ENCODE measurements around the gene MTHFD2L.

Gene MTHFD2L

DNA sequence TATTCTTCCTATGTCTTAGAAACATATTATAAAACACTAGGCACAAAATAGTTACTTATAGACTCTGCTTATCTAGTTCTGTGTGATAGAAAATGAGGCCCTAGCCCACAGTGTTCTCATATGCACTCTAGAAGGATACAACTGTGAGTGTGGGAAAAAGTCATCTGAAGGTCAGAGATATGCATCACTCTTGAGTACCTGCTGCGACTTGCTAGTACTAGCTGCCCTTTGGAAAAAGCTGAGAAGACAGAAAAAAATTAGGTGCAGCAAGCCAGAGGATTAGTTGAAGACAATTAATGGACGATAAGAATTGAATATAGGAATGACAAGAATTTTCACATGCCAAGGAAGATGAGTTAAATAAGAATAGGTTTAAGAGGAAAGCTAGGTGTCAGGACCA is 61.3 kb downstream of the MTHFD2L start:
- no peaks in the 10 kb centered on the region for H3K36me3 ChIP-seq (ENCODE audit: control insufficient read depth in 1 of 2, insufficient read depth in 2 of 2, low read length in 2 of 2)
- no peak overlapping the region for H3K27ac ChIP-seq (ENCODE audit: low read length)
- H3K4me1 ChIP-seq (ENCODE audit: control insufficient read depth in 1 of 2, insufficient read depth in 2 of 2, low read length in 2 of 2), result no peaks in the 10 kb centered on the region
- H3K9me3 ChIP-seq (ENCODE audit: control insufficient read depth in 1 of 2, low read length in 2 of 2), result no peaks in the 10 kb centered on the region
- H3K27me3 ChIP-seq (ENCODE audit: low read depth, low read length), result no peaks in the 10 kb centered on the region
- H3K4me3 ChIP-seq (ENCODE audit: low read depth in 1 of 2, low read length in 2 of 2), result no peak overlapping the region

DNA sequence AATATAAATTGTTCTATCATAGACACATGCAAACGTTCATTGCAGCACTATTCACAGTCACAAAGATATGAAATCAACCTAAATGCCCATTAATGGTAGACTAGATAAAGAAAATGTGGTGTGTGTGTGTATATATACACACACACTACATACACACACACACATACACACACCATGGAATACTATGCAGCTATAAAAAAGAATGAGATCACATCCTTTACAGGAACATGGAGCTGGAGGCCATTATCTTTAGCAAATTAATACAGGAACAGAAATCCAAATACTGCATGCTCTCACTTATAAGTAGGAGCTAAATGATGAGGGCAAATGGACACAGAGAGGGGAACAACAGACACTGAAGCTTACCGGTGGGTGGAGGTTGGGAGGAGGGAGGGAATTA is 65.2 kb downstream of the MTHFD2L start:
- Histone ChIP-seq H3K4me3 (ENCODE audit: low read depth in 1 of 2, low read length in 2 of 2) (no peak overlapping the region), H3K27ac (ENCODE audit: low read length) (no peak overlapping the region), H3K27me3 (ENCODE audit: low read depth, low read length) (no peaks in the 10 kb centered on the region), H3K36me3 (ENCODE audit: control insufficient read depth in 1 of 2, insufficient read depth in 2 of 2, low read length in 2 of 2) (no peaks in the 10 kb centered on the region), H3K4me1 (ENCODE audit: control insufficient read depth in 1 of 2, insufficient read depth in 2 of 2, low read length in 2 of 2) (no peaks in the 10 kb centered on the region), H3K9me3 (ENCODE audit: control insufficient read depth in 1 of 2, low read length in 2 of 2) (no peaks in the 10 kb centered on the region)

DNA sequence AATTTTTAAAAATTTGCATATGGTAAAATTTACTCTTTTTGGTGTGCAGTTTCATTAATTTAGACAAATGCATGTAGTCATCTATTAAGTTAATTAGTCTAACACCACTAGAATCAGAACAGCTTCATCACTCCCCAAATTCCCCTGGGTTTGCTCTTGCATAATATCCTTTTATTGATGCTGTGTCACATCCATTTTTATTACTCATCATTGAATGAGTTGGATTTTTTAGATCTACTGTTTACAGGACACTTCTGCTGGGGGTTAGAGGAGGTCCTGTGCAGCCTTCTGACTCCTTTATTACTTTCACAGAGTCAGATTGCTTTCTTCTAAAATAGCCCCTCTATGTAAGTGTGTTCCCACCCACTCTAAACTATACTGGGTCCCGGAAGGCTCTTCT is 65.9 kb downstream of the MTHFD2L start:
- no peaks in the 10 kb centered on the region for H3K9me3 ChIP-seq (ENCODE audit: control insufficient read depth in 1 of 2, low read length in 2 of 2)
- H3K4me3 ChIP-seq (ENCODE audit: low read depth in 1 of 2, low read length in 2 of 2), result no peak overlapping the region
- no peak overlapping the region for H3K27ac ChIP-seq (ENCODE audit: low read length)
- H3K27me3 ChIP-seq (ENCODE audit: low read depth, low read length), result no peaks in the 10 kb centered on the region
- H3K4me1 ChIP-seq (ENCODE audit: control insufficient read depth in 1 of 2, insufficient read depth in 2 of 2, low read length in 2 of 2), result no peaks in the 10 kb centered on the region
- no peaks in the 10 kb centered on the region for H3K36me3 ChIP-seq (ENCODE audit: control insufficient read depth in 1 of 2, insufficient read depth in 2 of 2, low read length in 2 of 2)

DNA sequence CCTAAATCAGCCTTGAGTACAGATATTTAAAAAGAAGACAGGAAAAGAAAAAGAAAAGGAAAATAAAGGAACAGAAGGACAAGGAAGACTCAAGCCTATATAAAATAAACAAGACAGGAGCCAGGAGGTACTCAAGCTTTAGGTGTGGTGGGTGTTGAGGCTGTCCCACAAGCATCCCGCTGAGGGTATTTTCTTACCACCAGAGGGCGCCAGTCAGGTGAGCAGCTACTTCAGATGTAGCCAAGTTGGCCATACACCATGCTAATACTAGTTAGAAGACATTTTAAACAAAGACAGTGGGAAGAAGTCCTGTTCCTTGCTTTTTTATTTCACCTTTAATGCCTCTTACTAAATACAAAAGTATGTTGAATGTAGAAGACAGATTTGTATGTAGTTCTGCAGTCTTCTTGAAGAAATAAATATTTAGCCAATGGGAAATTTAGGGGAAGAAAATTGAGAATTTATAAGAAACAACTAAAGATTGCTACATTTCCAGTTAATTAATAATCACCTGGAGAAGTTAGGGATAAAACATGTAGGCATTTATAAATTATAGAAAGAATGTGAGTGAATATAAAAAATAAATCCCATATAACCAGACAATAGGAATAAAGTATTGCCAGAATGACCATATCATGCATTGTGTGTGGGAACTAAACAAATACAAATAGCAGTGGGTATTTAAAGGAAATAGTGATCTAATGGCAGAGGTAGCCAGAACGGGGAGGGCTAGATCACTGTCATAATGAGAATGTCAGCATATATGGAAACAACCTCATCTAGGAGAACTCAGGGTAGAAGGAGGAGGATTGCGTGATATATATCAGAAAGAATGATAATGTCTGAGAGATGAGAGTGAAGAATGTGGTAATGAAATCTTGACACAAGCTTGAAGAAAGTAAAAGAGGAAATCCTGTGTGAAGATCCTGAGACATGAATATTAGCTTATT is 71.0 kb downstream of the MTHFD2L start:
- Histone ChIP-seq H3K4me1 (ENCODE audit: control insufficient read depth in 1 of 2, insufficient read depth in 2 of 2, low read length in 2 of 2) (peaks cover 0 to 8% of the 10 kb centered on the region in 2 donors), H3K36me3 (ENCODE audit: control insufficient read depth in 1 of 2, insufficient read depth in 2 of 2, low read length in 2 of 2) (no peaks in the 10 kb centered on the region), H3K9me3 (ENCODE audit: control insufficient read depth in 1 of 2, low read length in 2 of 2) (no peaks in the 10 kb centered on the region), H3K4me3 (ENCODE audit: low read depth in 1 of 2, low read length in 2 of 2) (no peak overlapping the region), H3K27me3 (ENCODE audit: low read depth, low read length) (no peaks in the 10 kb centered on the region), H3K27ac (ENCODE audit: low read length) (no peak overlapping the region)

DNA sequence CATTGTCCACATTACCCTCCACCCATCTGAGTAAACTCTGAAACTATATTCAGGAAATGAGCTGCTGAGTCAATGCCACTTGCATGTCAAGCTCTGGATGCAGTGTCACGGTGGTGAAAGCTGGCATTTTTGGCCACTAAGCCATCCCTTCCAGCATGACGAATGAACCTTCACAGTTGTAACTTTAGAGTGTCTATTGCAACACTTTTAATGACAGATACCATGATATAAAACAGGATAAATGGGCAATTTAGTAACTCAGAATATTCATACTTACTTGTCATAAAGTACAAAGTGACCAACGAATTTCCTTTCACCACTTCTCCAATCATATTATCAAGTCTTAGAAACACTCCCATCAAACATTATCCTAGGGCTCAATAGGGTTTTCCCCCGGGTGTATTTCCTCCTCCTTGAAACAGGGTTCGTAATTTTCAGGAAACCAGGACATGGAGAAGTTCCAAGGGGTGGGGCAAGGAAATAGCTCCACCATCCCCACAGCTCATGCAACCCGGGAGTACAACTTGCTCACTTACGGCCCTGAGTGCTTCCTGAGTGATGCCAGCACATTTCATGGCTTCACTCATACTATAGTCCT is 73.1 kb downstream of the MTHFD2L start:
- no peaks in the 10 kb centered on the region for H3K27me3 ChIP-seq (ENCODE audit: low read depth, low read length)
- no peak overlapping the region for H3K27ac ChIP-seq (ENCODE audit: low read length)
- no peak overlapping the region for H3K4me3 ChIP-seq (ENCODE audit: low read depth in 1 of 2, low read length in 2 of 2)

DNA sequence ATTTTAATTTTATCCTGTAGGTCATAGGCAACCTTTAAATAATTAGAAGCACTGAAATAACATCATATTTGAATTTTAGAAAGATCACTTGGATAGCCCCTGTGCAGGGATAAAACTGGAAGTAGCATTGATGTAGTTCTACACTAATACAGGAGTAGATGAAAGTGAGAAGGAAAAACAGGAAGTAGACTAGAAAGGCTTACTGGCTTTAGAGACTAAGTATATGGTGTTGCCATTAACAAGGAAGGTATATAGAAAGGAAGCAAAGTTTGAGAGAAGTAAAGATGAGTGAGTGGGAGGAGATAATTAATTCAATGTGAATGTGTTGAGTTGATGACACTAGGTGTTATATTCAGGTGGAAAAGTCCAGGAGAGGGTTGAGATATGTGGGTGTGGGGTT is 77.2 kb downstream of the MTHFD2L start:
- Histone ChIP-seq H3K27ac (ENCODE audit: low read length) (no peak overlapping the region), H3K4me3 (ENCODE audit: low read depth in 1 of 2, low read length in 2 of 2) (no peak overlapping the region), H3K36me3 (ENCODE audit: control insufficient read depth in 1 of 2, insufficient read depth in 2 of 2, low read length in 2 of 2) (no peaks in the 10 kb centered on the region), H3K27me3 (ENCODE audit: low read depth, low read length) (no peaks in the 10 kb centered on the region), H3K4me1 (ENCODE audit: control insufficient read depth in 1 of 2, insufficient read depth in 2 of 2, low read length in 2 of 2) (peaks cover 0 to 8% of the 10 kb centered on the region in 2 donors), H3K9me3 (ENCODE audit: control insufficient read depth in 1 of 2, low read length in 2 of 2) (no peaks in the 10 kb centered on the region)

More for the DNA sequence above, 73.1 kb downstream of the MTHFD2L start:
- Histone ChIP-seq H3K9me3 (ENCODE audit: control insufficient read depth in 1 of 2, low read length in 2 of 2) (no peaks in the 10 kb centered on the region), H3K36me3 (ENCODE audit: control insufficient read depth in 1 of 2, insufficient read depth in 2 of 2, low read length in 2 of 2) (no peaks in the 10 kb centered on the region), H3K4me1 (ENCODE audit: control insufficient read depth in 1 of 2, insufficient read depth in 2 of 2, low read length in 2 of 2) (peaks cover 0 to 8% of the 10 kb centered on the region in 2 donors)

DNA sequence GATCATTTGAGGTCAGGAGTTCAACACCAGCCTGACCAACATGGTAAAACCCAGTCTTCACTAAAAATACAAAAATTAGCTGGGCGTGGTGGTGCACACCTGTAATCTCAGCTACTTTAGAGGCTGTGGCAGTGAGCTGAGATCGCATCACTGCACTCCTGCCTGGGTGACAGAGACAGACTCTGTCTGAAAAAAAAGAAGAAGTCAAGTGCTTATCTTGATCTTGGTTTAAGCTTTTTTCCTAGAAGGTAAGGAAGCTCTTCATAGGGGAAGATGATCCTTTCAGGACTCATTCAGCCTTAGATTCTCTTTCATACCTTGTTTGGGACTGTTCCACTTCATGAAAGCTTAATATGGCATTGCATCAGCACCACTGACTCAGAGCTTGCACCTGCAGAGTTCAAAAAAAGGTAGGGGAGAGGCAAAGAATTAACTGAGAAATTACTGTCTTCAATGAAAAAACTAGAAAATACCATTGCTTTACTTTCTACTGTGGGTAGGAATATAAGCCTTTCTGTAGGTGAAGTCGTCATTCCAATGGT is 79.6 kb downstream of the MTHFD2L start:
- Histone ChIP-seq H3K4me1 (ENCODE audit: control insufficient read depth in 1 of 2, insufficient read depth in 2 of 2, low read length in 2 of 2) (no peaks in the 10 kb centered on the region), H3K9me3 (ENCODE audit: control insufficient read depth in 1 of 2, low read length in 2 of 2) (no peaks in the 10 kb centered on the region)

DNA sequence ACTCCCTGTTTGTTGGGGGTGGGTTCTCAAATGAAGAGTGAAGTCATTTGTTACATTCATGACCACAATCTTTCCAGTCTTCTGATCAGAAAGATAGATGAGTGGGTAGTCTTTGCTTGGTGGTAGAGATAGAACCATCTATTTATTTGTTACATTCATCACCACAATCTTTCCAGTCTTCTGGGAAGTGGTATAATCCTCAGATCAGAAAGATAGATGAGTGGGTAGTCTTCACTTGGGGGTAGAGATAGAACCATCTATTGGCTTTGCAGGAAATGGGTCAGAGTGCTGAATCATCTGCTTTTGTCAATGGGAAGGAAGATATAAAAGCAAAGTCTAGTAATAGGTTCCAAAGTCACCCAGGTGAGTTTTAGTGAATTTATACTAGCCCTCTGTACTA is 86.1 kb downstream of the MTHFD2L start:
- H3K27me3 ChIP-seq (ENCODE audit: low read depth, low read length), result no peaks in the 10 kb centered on the region
- H3K4me3 ChIP-seq (ENCODE audit: low read depth in 1 of 2, low read length in 2 of 2), result no peak overlapping the region
- H3K36me3 ChIP-seq (ENCODE audit: control insufficient read depth in 1 of 2, insufficient read depth in 2 of 2, low read length in 2 of 2), result no peaks in the 10 kb centered on the region
- no peaks in the 10 kb centered on the region for H3K4me1 ChIP-seq (ENCODE audit: control insufficient read depth in 1 of 2, insufficient read depth in 2 of 2, low read length in 2 of 2)
- H3K9me3 ChIP-seq (ENCODE audit: control insufficient read depth in 1 of 2, low read length in 2 of 2), result no peaks in the 10 kb centered on the region
- H3K27ac ChIP-seq (ENCODE audit: low read length), result no peak overlapping the region

More for the DNA sequence above, 79.6 kb downstream of the MTHFD2L start:
- no peak overlapping the region for H3K27ac ChIP-seq (ENCODE audit: low read length)
- H3K4me3 ChIP-seq (ENCODE audit: low read depth in 1 of 2, low read length in 2 of 2), result no peak overlapping the region
- no peaks in the 10 kb centered on the region for H3K36me3 ChIP-seq (ENCODE audit: control insufficient read depth in 1 of 2, insufficient read depth in 2 of 2, low read length in 2 of 2)
- H3K27me3 ChIP-seq (ENCODE audit: low read depth, low read length), result no peaks in the 10 kb centered on the region

DNA sequence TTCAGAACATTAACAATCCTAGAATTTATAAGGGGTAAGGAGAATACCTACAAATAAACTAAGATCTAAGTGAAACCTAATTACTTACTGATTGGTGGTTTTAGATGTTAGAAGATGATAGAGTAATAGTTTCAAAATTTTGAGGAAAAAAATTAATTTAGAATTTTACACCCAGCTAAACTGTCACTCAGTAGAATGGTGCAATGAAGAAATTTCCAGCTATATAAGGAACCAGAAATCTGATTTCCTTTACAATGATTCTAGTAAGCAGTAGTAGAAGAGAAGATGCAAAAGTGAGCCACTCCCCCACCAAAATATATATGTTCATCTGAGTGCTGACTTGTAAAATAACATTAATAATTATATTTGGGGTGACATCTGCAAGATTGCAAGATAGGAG is 95.0 kb downstream of the MTHFD2L start:
- Histone ChIP-seq H3K36me3 (ENCODE audit: control insufficient read depth in 1 of 2, insufficient read depth in 2 of 2, low read length in 2 of 2) (peaks cover 3 to 12% of the 10 kb centered on the region in 2 donors), H3K27me3 (ENCODE audit: low read depth, low read length) (no peaks in the 10 kb centered on the region), H3K9me3 (ENCODE audit: control insufficient read depth in 1 of 2, low read length in 2 of 2) (peaks cover 0 to 13% of the 10 kb centered on the region in 2 donors), H3K27ac (ENCODE audit: low read length) (no peak overlapping the region), H3K4me3 (ENCODE audit: low read depth in 1 of 2, low read length in 2 of 2) (no peak overlapping the region), H3K4me1 (ENCODE audit: control insufficient read depth in 1 of 2, insufficient read depth in 2 of 2, low read length in 2 of 2) (no peaks in the 10 kb centered on the region)

DNA sequence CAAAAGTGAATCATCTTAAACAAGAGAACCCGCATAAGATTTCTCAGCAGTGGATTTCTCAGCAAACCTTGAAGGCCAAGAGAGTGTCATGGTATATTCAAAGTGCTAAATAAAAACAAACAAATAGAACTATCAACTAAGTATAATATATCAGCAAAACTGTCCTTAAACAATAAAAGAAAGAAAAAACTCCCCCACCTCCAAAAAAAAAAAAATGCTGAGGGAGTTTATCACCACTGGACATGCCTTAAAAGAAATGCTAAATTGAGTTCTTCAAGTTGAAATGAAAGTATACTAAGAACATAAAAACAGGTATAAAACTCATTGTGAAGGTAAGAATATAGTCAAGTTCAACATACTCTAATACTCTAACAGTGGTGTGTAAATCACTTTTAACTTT is 96.5 kb downstream of the MTHFD2L start:
- H3K9me3 ChIP-seq (ENCODE audit: control insufficient read depth in 1 of 2, low read length in 2 of 2), result peaks cover 0 to 13% of the 10 kb centered on the region in 2 donors
- no peak overlapping the region for H3K27ac ChIP-seq (ENCODE audit: low read length)
- no peaks in the 10 kb centered on the region for H3K4me1 ChIP-seq (ENCODE audit: control insufficient read depth in 1 of 2, insufficient read depth in 2 of 2, low read length in 2 of 2)
- no peak overlapping the region for H3K4me3 ChIP-seq (ENCODE audit: low read depth in 1 of 2, low read length in 2 of 2)
- peaks cover 3 to 12% of the 10 kb centered on the region in 2 donors for H3K36me3 ChIP-seq (ENCODE audit: control insufficient read depth in 1 of 2, insufficient read depth in 2 of 2, low read length in 2 of 2)
- H3K27me3 ChIP-seq (ENCODE audit: low read depth, low read length), result no peaks in the 10 kb centered on the region

DNA sequence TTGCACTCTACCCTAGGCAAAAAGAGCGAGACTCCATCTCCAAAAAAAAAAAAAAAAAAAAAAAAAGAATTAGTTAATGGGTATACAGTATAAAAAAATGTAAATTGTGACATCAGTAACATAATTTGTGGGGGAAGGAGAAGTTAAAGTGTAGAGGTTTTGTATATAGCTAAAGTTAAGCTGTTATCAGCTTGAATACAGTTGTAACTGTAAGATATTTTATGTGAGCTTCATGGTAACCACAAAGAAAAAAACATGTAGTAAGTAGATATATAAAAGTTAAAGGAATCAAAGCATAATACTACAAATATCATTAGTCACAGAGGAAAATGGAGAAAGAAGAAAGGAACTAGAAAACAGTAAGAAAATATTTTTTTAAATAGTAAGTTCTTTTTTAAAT is 97.2 kb downstream of the MTHFD2L start:
- H3K36me3 ChIP-seq (ENCODE audit: control insufficient read depth in 1 of 2, insufficient read depth in 2 of 2, low read length in 2 of 2), result peaks cover 3 to 12% of the 10 kb centered on the region in 2 donors
- H3K4me1 ChIP-seq (ENCODE audit: control insufficient read depth in 1 of 2, insufficient read depth in 2 of 2, low read length in 2 of 2), result no peaks in the 10 kb centered on the region
- peaks cover 0 to 13% of the 10 kb centered on the region in 2 donors for H3K9me3 ChIP-seq (ENCODE audit: control insufficient read depth in 1 of 2, low read length in 2 of 2)
- no peak overlapping the region for H3K4me3 ChIP-seq (ENCODE audit: low read depth in 1 of 2, low read length in 2 of 2)
- H3K27me3 ChIP-seq (ENCODE audit: low read depth, low read length), result no peaks in the 10 kb centered on the region
- no peak overlapping the region for H3K27ac ChIP-seq (ENCODE audit: low read length)

Data from muscle layer of duodenum (tissue), 2 donors.